Measurements from ENCODE around the gene PYGO1. TPM values are rescaled to one million over a fixed set of nuclear protein-coding genes. Genes with fewer than 3 reads are reported as not detected.
"Not testable (repeated sequence)": the region's sequence is repeated elsewhere in the genome, so short reads cannot be mapped to it uniquely, and the experiment has no call there.

Gene PYGO1
- total RNA-seq, 1 donor from 2014 or later, result not detected

- H3K27ac Mint-ChIP-seq, result no peak overlapping the region
- H3K9me3 Mint-ChIP-seq, result no peaks in the 10 kb centered on the region
- no peaks in the 10 kb centered on the region for H3K4me1 Mint-ChIP-seq (ENCODE audit: low read depth)
- H3K36me3 Mint-ChIP-seq (ENCODE audit: low read depth), result no peaks in the 10 kb centered on the region
- no peak overlapping the region for H3K4me3 Mint-ChIP-seq
- H3K27me3 Mint-ChIP-seq (ENCODE audit: insufficient read depth), result peaks cover 5% of the 10 kb centered on the region
- intact Hi-C loops (cut with micrococcal nuclease), result no loop called here
- no peak for DNase-seq (ENCODE audit: low spot score)
Observed at GRCh38 chr15:55515991-55516776, 72.0 kb downstream of the PYGO1 start.

DNA sequence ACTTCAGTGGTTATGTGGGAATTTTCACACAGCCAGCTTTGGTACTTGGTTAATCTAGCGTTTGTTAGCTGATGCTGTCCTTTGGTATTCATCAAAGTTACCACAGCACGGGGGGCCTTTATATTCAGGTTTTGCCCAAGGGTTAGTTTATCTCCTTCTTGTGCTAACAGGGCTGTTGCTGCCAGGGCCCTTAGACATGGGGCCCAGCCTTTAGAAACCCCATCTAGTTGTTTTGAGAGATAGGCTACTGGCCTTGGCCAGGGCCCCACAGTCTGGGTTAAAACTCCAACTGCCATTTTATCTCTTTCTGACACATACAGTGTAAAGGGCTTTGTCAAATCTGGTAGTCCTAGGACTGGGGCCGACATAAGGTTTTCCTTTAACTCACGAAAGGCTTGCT lies 72.7 kb downstream of the PYGO1 start:
- Mint-ChIP-seq H3K9me3 (no peaks in the 10 kb centered on the region), H3K27ac (no peak overlapping the region), H3K36me3 (ENCODE audit: low read depth) (no peaks in the 10 kb centered on the region), H3K4me3 (no peak overlapping the region), H3K4me1 (ENCODE audit: low read depth) (no peaks in the 10 kb centered on the region), H3K27me3 (ENCODE audit: insufficient read depth) (peaks cover 5% of the 10 kb centered on the region)
- no peak for DNase-seq (ENCODE audit: low spot score)
- intact Hi-C loops (cut with micrococcal nuclease), result no loop called here

DNA sequence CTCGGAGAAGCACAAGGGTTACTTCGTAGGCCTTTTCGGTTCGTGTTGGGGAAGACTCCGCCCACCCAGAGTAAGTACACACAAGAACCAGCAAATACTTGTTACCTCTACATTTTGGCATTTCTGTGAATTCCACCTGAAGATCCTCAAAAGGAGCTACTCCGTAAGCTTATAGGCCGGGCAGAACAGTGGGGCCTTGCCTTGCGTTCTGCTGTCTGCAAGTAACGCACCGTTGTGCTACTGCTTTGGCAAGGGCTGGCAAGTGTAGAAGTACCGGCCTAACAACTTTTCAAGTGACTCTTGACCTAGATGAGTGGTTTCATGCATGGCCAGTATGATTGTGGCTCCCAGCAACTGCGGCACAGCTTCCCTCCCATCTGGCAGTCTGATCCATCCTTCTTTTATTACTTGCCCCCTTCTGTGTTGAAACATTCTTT lies 73.7 kb downstream of the PYGO1 start:
- Mint-ChIP-seq H3K36me3 (ENCODE audit: low read depth) (no peaks in the 10 kb centered on the region), H3K4me3 (no peak overlapping the region), H3K9me3 (no peaks in the 10 kb centered on the region), H3K27ac (no peak overlapping the region), H3K4me1 (ENCODE audit: low read depth) (no peaks in the 10 kb centered on the region), H3K27me3 (ENCODE audit: insufficient read depth) (peaks cover 5% of the 10 kb centered on the region)
- DNase-seq (ENCODE audit: low spot score), result no peak
- intact Hi-C loops (cut with micrococcal nuclease), result loop anchor here (1.0 kb wide), 1 partner anchor 127 kb away; no protein-coding TSS in a partner anchor

DNA sequence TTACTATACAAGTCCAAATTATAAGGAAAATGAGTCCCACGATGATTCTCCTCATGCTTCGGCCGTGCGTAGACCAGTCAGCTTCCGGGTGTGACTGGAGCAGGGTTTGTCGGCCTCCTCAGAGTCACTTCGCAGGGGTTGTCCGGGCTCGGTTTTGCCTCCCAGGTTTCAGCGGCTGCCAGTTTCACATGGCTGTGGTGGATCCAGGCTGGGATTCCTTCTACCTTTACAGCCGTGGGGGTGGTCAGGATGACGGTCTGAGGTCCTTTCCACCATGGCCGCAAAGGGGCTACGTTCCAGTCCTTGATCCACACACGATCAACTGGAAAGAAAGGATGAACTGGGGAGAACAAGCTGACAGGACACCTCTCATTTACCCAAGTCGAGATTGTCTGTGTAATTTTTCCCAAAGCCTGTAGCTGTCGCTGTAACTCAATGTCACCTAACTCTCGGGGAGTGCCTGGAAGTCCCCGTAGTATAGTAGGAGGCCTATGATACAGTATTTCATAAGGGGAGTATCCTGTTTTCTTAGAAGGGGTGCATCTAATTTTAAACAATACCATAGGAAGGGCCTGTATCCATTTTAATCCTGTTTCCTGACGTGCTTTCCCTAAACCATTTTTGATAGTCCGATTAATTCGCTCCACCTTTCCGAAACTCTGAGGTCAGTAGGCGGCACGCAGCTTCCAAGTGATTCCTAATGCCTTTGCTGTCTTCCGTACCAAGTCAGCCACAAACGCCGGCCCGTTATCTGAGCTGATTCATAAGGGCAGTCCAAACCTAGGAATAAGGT lies 74.3 kb downstream of the PYGO1 start:
- not testable (repeated sequence) for H3K27ac Mint-ChIP-seq; DNase-seq (ENCODE audit: low spot score); H3K9me3 Mint-ChIP-seq; H3K4me1 Mint-ChIP-seq (ENCODE audit: low read depth); H3K4me3 Mint-ChIP-seq; H3K27me3 Mint-ChIP-seq (ENCODE audit: insufficient read depth); H3K36me3 Mint-ChIP-seq (ENCODE audit: low read depth)
- intact Hi-C loops (cut with micrococcal nuclease), result loop anchor here (1.0 kb wide), 1 partner anchor 127 kb away; no protein-coding TSS in a partner anchor

DNA sequence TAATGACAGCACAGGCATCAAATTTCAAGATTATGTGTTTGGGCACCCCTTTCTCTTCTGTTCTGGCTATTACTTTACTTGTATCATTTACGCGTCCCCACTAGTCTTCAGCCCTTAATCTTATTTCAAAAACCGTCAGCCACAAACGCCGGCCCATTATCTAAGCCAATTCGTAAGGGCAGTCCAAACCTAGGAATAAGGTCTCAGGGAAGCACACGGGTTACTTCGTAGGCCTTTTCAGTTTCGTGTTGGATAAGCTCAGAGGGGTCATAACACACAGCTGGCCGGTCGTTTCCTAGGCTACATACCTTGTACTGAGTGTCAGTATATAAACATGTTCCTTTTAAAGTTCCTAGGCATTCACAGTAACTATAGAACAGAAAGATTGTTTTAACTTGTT lies 75.0 kb downstream of the PYGO1 start:
- H3K27me3 Mint-ChIP-seq (ENCODE audit: insufficient read depth), result peaks cover 4% of the 10 kb centered on the region
- H3K4me1 Mint-ChIP-seq (ENCODE audit: low read depth), result no peaks in the 10 kb centered on the region
- intact Hi-C loops (cut with micrococcal nuclease), result no loop called here
- no peak for DNase-seq (ENCODE audit: low spot score)
- H3K9me3 Mint-ChIP-seq, result no peaks in the 10 kb centered on the region
- H3K27ac Mint-ChIP-seq, result no peak overlapping the region
- H3K36me3 Mint-ChIP-seq (ENCODE audit: low read depth), result no peaks in the 10 kb centered on the region
- no peak overlapping the region for H3K4me3 Mint-ChIP-seq

- H3K4me3 Mint-ChIP-seq, result no peak overlapping the region
Observed at GRCh38 chr15:55507567-55507966, 80.6 kb downstream of the PYGO1 start.

GRCh38 chr15:55505407-55505806 lies 82.7 kb downstream of the PYGO1 start:
- H3K4me1 Mint-ChIP-seq (ENCODE audit: low read depth); H3K4me3 Mint-ChIP-seq; DNase-seq (ENCODE audit: low spot score); H3K36me3 Mint-ChIP-seq (ENCODE audit: low read depth); H3K9me3 Mint-ChIP-seq; H3K27me3 Mint-ChIP-seq (ENCODE audit: insufficient read depth); H3K27ac Mint-ChIP-seq; intact Hi-C loops (cut with micrococcal nuclease): not testable (repeated sequence)

More at GRCh38 chr15:55507567-55507966, 80.6 kb downstream of the PYGO1 start:
- Mint-ChIP-seq H3K27ac (no peak overlapping the region), H3K36me3 (ENCODE audit: low read depth) (no peaks in the 10 kb centered on the region), H3K27me3 (ENCODE audit: insufficient read depth) (peaks cover 2% of the 10 kb centered on the region), H3K9me3 (no peaks in the 10 kb centered on the region), H3K4me1 (ENCODE audit: low read depth) (no peaks in the 10 kb centered on the region)
- intact Hi-C loops (cut with micrococcal nuclease), result no loop called here
- DNase-seq (ENCODE audit: low spot score), result no peak

- DNase-seq (ENCODE audit: low spot score), result no peak
- H3K4me1 Mint-ChIP-seq (ENCODE audit: low read depth), result peaks cover 7% of the 10 kb centered on the region
- H3K27ac Mint-ChIP-seq, result no peak overlapping the region
Observed at GRCh38 chr15:55499151-55499550, 89.0 kb downstream of the PYGO1 start.

GRCh38 chr15:55498109-55498938 lies 89.8 kb downstream of the PYGO1 start:
- Mint-ChIP-seq H3K27ac (peak overlapping the region; percentile 52), H3K4me3 (peak overlapping the region; percentile 83)
- H3K27me3 Mint-ChIP-seq (ENCODE audit: insufficient read depth); H3K9me3 Mint-ChIP-seq; H3K4me1 Mint-ChIP-seq (ENCODE audit: low read depth); H3K36me3 Mint-ChIP-seq (ENCODE audit: low read depth): not testable (repeated sequence)
- intact Hi-C loops (cut with micrococcal nuclease), result loop anchor here (1.0 to 2.0 kb wide), 2 partner anchors 179 to 302 kb away; partner anchors contain the start of genes PIGB, PIGBOS1 and RSL24D1
- DNase-seq (ENCODE audit: low spot score), result peak; percentile 54

More at GRCh38 chr15:55499151-55499550, 89.0 kb downstream of the PYGO1 start:
- Mint-ChIP-seq H3K9me3 (no peaks in the 10 kb centered on the region), H3K27me3 (ENCODE audit: insufficient read depth) (no peaks in the 10 kb centered on the region), H3K36me3 (ENCODE audit: low read depth) (no peaks in the 10 kb centered on the region), H3K4me3 (peak overlapping the region; percentile 83)
- intact Hi-C loops (cut with micrococcal nuclease), result loop anchor here (2.0 kb wide), 1 partner anchor 302 kb away; the partner anchor contains the start of gene RSL24D1

- H3K9me3 Mint-ChIP-seq, result no peaks in the 10 kb centered on the region
- H3K27ac Mint-ChIP-seq, result no peak overlapping the region
- no peaks in the 10 kb centered on the region for H3K36me3 Mint-ChIP-seq (ENCODE audit: low read depth)
- DNase-seq (ENCODE audit: low spot score), result no peak
- no peak overlapping the region for H3K4me3 Mint-ChIP-seq
- H3K27me3 Mint-ChIP-seq (ENCODE audit: insufficient read depth), result no peaks in the 10 kb centered on the region
- H3K4me1 Mint-ChIP-seq (ENCODE audit: low read depth), result peaks cover 7% of the 10 kb centered on the region
- intact Hi-C loops (cut with micrococcal nuclease), result no loop called here
Observed at GRCh38 chr15:55496716-55497115, 91.4 kb downstream of the PYGO1 start.

DNA sequence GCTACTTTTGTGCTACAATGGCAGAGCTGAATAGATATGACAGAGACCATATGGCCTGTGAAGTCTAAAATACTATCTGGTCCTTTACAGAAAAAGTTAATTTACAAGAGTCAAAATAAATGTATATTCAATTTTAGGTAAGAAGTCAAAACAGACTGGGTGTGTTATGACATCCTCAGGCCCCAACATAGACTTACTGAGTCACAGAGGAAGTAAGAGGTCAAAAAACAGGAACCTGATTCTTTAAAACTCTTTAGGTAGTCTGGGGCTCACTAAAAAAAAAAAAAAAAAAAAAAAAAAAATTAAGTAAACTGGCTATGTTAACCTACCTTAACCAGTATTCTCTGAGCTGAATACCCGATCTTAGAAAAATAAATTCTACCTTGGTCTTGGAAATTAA lies 93.2 kb downstream of the PYGO1 start:
- H3K27me3 Mint-ChIP-seq (ENCODE audit: insufficient read depth), result no peaks in the 10 kb centered on the region
- H3K27ac Mint-ChIP-seq, result no peak overlapping the region
- H3K4me1 Mint-ChIP-seq (ENCODE audit: low read depth), result peaks cover 7% of the 10 kb centered on the region
- no peaks in the 10 kb centered on the region for H3K9me3 Mint-ChIP-seq
- H3K4me3 Mint-ChIP-seq, result no peak overlapping the region
- no peaks in the 10 kb centered on the region for H3K36me3 Mint-ChIP-seq (ENCODE audit: low read depth)
- intact Hi-C loops (cut with micrococcal nuclease), result no loop called here
- no peak for DNase-seq (ENCODE audit: low spot score)

DNA sequence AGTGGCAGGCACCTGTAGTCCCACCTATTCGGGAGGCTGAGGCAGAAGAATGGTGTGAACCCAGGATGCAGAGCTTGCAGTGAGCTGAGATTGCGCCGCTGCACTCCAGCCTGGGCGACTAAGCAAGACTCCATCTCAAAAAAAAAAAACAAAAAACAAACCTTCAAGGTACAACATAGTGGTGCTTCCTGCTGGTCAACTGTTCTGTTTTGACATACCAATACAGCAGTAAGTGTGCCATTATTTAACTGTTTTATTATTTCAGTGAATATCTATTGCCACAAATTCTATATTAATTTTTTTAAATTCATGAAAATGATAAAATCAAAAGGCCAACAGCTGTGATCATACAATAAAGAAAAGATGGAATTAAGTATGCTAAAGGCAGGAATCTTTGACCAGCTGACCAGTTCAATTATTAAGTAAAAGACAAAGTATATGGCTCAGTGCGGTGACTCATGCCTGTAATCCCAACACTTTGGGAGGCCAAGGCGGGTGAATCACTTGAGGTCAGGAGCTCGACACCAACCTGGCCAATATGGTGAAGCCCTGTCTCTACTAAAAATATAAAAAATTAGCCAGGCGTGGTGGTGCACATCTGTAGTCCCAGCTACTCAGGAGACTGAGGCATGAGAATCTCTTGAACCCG lies 99.1 kb downstream of the PYGO1 start:
- H3K4me3 Mint-ChIP-seq; H3K36me3 Mint-ChIP-seq (ENCODE audit: low read depth); H3K9me3 Mint-ChIP-seq; H3K27me3 Mint-ChIP-seq (ENCODE audit: insufficient read depth); H3K27ac Mint-ChIP-seq; DNase-seq (ENCODE audit: low spot score); H3K4me1 Mint-ChIP-seq (ENCODE audit: low read depth); intact Hi-C loops (cut with micrococcal nuclease): not testable (repeated sequence)

Data from activated T-helper 1 cell treated with anti-CD3 and anti-CD28 coated beads, Interleukin-12 subunit alpha, Interleukin-12 subunit beta, Interleukin-2, Interleukin-4 antibody, amounts not matched to agents 30 ng/mL and 10 ng/mL and 1 ng/mL, durations not matched to agents 14 hours and 24 hours and 36 hours (primary cell).